ENCODE data around the gene ETV3. TPM values are rescaled to one million over a fixed set of nuclear protein-coding genes. Genes with fewer than 3 reads are reported as not detected.

ETV3 gene
- total and polyA plus RNA-seq, 12 donors, result 3.7 to 27.5 (median 20.1) TPM

- Histone ChIP-seq H3K4me3 (no peak overlapping the region), H3K27ac (no peak overlapping the region), H3K9me3 (no peaks in the 10 kb centered on the region), H3K4me1 (peaks cover 5 to 38% (median 27%) of the 10 kb centered on the region in 9 donors), H3K36me3 (peaks cover 0 to 86% (median 65%) of the 10 kb centered on the region in 9 donors), H3K27me3 (no peaks in the 10 kb centered on the region)
- intact Hi-C loops (cut with DNase I), result no loop called here
- TF ChIP-seq CTCF (IDR thresholded peaks at IDR 0.05), result no peak
- ATAC-seq (no peak), DNase-seq (no peak)
- WGBS, 2 donors, result 53 to 82% methylated on average over 2 of the region's 2 CpGs
Measured at GRCh38 chr1:157132616-157133167, 5.5 kb downstream of the ETV3 start.

GRCh38 chr1:157132111-157132510 is 6.1 kb downstream of the ETV3 start:
- intact Hi-C loops (cut with DNase I), result no loop called here
- WGBS, 2 donors, result 91 to 94% methylated on average over 5 of the region's 5 CpGs
- ATAC-seq, result no peak

GRCh38 chr1:157131281-157131680 is 6.9 kb downstream of the ETV3 start:
- Histone ChIP-seq H3K27me3 (no peaks in the 10 kb centered on the region), H3K27ac (no peak overlapping the region), H3K4me3 (no peak overlapping the region), H3K4me1 (peaks cover 0 to 28% (median 17%) of the 10 kb centered on the region in 9 donors), H3K9me3 (no peaks in the 10 kb centered on the region), H3K36me3 (peaks cover 0 to 100% (median 66%) of the 10 kb centered on the region in 9 donors)
- WGBS, 2 donors, result 44 to 53% methylated on average over 4 of the region's 4 CpGs
- intact Hi-C loops (cut with DNase I), result no loop called here
- ATAC-seq (no peak), DNase-seq (no peak)
- no peak for TF ChIP-seq CTCF (IDR thresholded peaks at IDR 0.05)

More at GRCh38 chr1:157132111-157132510, 6.1 kb downstream of the ETV3 start:
- Histone ChIP-seq H3K4me3 (no peak overlapping the region), H3K9me3 (no peaks in the 10 kb centered on the region), H3K4me1 (peaks cover 5 to 36% (median 25%) of the 10 kb centered on the region in 9 donors), H3K36me3 (peaks cover 0 to 92% (median 66%) of the 10 kb centered on the region in 9 donors), H3K27ac (no peak overlapping the region), H3K27me3 (no peaks in the 10 kb centered on the region)
- TF ChIP-seq CTCF (IDR thresholded peaks at IDR 0.05), result no peak
- no peak for DNase-seq

GRCh38 chr1:157124855-157125254 is 13.3 kb downstream of the ETV3 start:
- no peak for TF ChIP-seq CTCF (IDR thresholded peaks at IDR 0.05)
- H3K36me3 ChIP-seq, result peaks cover 0 to 89% (median 22%) of the 10 kb centered on the region in 9 donors

More at GRCh38 chr1:157124855-157125254, 13.3 kb downstream of the ETV3 start:
- Histone ChIP-seq H3K27ac (no peak overlapping the region), H3K27me3 (no peaks in the 10 kb centered on the region), H3K4me3 (no peak overlapping the region), H3K9me3 (no peaks in the 10 kb centered on the region), H3K4me1 (peaks cover 0 to 11% (median 0%) of the 10 kb centered on the region in 9 donors)
- WGBS, 2 donors, result 84 to 86% methylated on average over 7 of the region's 7 CpGs
- ATAC-seq (no peak), DNase-seq (no peak)
- intact Hi-C loops (cut with DNase I), result no loop called here

Measured in heart right ventricle (tissue), 16 donors.